ENCODE results near the gene REXO5.

- no peak for TF ChIP-seq CTCF (IDR thresholded peaks at IDR 0.05)
- TF ChIP-seq POLR2A (IDR thresholded peaks at IDR 0.05): no peak
These were observed 75.2 kb downstream of the REXO5 start for GRCh38 chr16:20881503-20881878.

Measured in body of pancreas (tissue), 4 donors.